Measurements from ENCODE around the gene FKBP4. TPM values are rescaled to one million over a fixed set of nuclear protein-coding genes. Genes with fewer than 3 reads are reported as not detected.

FKBP4 gene
- total RNA-seq, 6 experiments from 2014 or later, result 27.0 to 124 (median 48.4) TPM

DNA sequence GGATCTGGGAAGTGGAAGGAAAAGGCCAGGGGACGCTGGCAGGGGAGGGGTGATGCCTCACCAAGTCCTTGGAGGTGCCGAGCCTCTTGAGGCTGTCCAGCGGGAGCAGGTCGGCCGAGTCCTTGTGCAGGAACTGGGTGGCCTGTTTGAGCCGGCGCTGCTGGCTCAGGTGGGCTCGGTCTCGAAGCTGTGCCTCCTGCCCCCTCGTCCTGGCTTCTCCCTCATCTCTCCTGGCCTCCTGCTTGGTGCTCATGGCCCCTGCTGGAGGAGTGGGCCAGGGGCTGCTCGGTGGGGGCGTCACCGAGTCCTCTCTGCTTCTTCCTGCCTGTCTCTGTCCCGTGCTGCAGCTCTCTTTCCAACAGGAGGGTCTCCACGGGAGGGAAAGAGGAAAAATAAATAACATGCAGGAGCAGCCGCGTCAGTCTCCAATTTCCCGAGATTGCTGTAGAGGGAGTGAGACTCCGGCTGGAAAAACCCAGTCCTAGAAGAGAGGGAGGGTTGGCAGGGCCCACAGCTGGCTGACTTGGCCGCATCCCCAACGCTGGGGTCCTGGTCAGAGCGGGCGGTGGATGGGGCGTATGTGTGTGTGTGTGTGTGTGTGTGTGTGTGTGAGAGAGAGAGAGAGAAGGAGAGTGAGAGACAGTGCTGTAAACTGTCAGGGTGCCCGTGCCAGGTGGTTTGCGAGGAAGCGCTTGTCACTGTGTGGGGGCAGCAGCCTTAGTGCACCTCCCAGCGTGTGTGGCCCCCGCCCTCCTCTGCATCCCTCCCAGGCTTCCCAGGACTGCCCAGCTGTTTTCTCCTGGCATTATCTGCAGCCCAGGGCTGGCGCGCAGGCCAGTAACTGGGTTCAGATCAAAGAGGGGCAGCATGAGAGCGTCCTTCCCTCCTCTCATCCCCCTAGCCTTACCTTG, 40.1 kb downstream of the FKBP4 start, which contains the start of gene NRIP2:
Gene NRIP2 (minus strand): TSS at position 455 of the 911 bp plus-strand sequence. CDS start 52 bp downstream, at position 403.
- ATAC-seq, result peak; percentile 13 to 39 (median 24)
- no peaks in the 10 kb centered on the region for H3K36me3 ChIP-seq
- no peak for DNase-seq
- no peaks in the 10 kb centered on the region for H3K4me1 ChIP-seq
- H3K27ac ChIP-seq, result no peak within 1 kb of the TSS
- intact Hi-C loops (cut with DNase I), result no loop called here
- 35% methylated on average over 16 of the region's 32 CpGs for WGBS (ENCODE audit: insufficient coverage, low coverage, low lambda C conversion rate, missing lambda C conversion rate)
- H3K9me3 ChIP-seq, result no peaks in the 10 kb centered on the region
- H3K27me3 ChIP-seq, result no peaks in the 10 kb centered on the region
- H3K4me3 ChIP-seq, result no peak within 1 kb of the TSS
- TF ChIP-seq, protein P1, sequence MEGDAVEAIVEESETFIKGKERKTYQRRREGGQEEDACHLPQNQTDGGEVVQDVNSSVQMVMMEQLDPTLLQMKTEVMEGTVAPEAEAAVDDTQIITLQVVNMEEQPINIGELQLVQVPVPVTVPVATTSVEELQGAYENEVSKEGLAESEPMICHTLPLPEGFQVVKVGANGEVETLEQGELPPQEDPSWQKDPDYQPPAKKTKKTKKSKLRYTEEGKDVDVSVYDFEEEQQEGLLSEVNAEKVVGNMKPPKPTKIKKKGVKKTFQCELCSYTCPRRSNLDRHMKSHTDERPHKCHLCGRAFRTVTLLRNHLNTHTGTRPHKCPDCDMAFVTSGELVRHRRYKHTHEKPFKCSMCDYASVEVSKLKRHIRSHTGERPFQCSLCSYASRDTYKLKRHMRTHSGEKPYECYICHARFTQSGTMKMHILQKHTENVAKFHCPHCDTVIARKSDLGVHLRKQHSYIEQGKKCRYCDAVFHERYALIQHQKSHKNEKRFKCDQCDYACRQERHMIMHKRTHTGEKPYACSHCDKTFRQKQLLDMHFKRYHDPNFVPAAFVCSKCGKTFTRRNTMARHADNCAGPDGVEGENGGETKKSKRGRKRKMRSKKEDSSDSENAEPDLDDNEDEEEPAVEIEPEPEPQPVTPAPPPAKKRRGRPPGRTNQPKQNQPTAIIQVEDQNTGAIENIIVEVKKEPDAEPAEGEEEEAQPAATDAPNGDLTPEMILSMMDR (IDR thresholded peaks at IDR 0.05), result no peak
- no peak for TF ChIP-seq POLR2A (IDR thresholded peaks at IDR 0.05)

DNA sequence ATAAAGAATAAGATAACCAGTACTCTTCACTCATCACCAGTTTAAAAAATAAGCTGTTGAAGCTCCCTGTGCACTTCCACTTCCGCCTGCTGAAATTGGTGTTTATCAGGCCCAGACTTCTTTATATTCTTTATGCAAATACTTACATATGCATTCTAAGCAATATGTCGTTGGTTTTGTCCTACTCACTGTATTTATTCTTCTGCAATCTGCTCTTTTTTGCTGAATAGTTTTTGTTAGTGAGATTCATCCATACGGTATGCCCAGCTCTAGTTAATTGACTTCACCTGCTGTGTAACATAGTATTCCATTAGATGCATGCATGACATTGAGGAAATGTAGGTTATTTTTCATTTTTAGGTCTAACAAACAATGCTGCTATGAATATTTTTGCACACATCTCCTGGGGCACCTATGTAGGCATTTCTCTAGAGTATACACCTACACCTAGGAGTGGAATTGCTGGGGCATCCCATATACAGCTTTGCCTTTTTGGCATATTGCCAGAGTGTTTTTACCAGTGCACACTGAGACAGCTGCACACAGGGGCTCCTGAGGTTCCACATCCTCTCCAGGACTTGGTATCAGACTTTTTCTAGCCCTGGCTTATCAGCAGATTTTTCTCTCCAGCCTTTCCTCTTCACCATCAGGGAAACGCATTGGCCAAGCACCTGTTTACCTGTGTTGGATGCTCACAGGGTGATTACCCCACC, 41.1 kb downstream of the FKBP4 start:
- H3K4me1 ChIP-seq, result no peaks in the 10 kb centered on the region
- TF ChIP-seq, protein P1 (IDR thresholded peaks at IDR 0.05), result no peak
- TF ChIP-seq POLR2A (IDR thresholded peaks at IDR 0.05), result no peak
- H3K36me3 ChIP-seq, result no peaks in the 10 kb centered on the region
- DNase-seq (no peak), ATAC-seq (no peak)
- no peaks in the 10 kb centered on the region for H3K27me3 ChIP-seq
- H3K27ac ChIP-seq, result no peak overlapping the region
- no peaks in the 10 kb centered on the region for H3K9me3 ChIP-seq
- 71% methylated on average over 3 of the region's 4 CpGs for WGBS (ENCODE audit: insufficient coverage, low coverage, low lambda C conversion rate, missing lambda C conversion rate)
- intact Hi-C loops (cut with DNase I), result no loop called here
- no peak overlapping the region for H3K4me3 ChIP-seq

- no peaks in the 10 kb centered on the region for H3K27me3 ChIP-seq
- no peaks in the 10 kb centered on the region for H3K36me3 ChIP-seq
- 75% methylated on average over 7 of the region's 8 CpGs for WGBS (ENCODE audit: insufficient coverage, low coverage, low lambda C conversion rate, missing lambda C conversion rate)
- no peaks in the 10 kb centered on the region for H3K4me1 ChIP-seq
- no peaks in the 10 kb centered on the region for H3K9me3 ChIP-seq
- intact Hi-C loops (cut with DNase I), result no loop called here
- no peak overlapping the region for H3K27ac ChIP-seq
- H3K4me3 ChIP-seq, result no peak overlapping the region
- no peak for TF ChIP-seq POLR2A (IDR thresholded peaks at IDR 0.05)
- TF ChIP-seq, protein P1 (IDR thresholded peaks at IDR 0.05), result no peak
- DNase-seq (no peak), ATAC-seq (no peak)
These were observed 41.8 kb downstream of the FKBP4 start for GRCh38 chr12:2836574-2836973.

- 58% methylated on average over 3 of the region's 9 CpGs for WGBS (ENCODE audit: insufficient coverage, low coverage, low lambda C conversion rate, missing lambda C conversion rate)
- ATAC-seq (no peak), DNase-seq (no peak)
- no peak overlapping the region for H3K27ac ChIP-seq
- H3K4me1 ChIP-seq, result no peaks in the 10 kb centered on the region
- intact Hi-C loops (cut with DNase I), result no loop called here
- no peaks in the 10 kb centered on the region for H3K9me3 ChIP-seq
- no peak overlapping the region for H3K4me3 ChIP-seq
- TF ChIP-seq, protein P1 (IDR thresholded peaks at IDR 0.05), result no peak
- TF ChIP-seq POLR2A (IDR thresholded peaks at IDR 0.05), result no peak
- H3K27me3 ChIP-seq, result no peaks in the 10 kb centered on the region
- H3K36me3 ChIP-seq, result no peaks in the 10 kb centered on the region
These were observed 46.4 kb downstream of the FKBP4 start for GRCh38 chr12:2841056-2841650.
